ENCODE data around the gene FCHSD1.

GRCh38 chr5:141638771-141639170 lies 12.4 kb downstream of the FCHSD1 start:
- TF ChIP-seq RAD21 (IDR thresholded peaks at IDR 0.05; ENCODE audit: low read length), result no peak
- TF ChIP-seq, protein P1, sequence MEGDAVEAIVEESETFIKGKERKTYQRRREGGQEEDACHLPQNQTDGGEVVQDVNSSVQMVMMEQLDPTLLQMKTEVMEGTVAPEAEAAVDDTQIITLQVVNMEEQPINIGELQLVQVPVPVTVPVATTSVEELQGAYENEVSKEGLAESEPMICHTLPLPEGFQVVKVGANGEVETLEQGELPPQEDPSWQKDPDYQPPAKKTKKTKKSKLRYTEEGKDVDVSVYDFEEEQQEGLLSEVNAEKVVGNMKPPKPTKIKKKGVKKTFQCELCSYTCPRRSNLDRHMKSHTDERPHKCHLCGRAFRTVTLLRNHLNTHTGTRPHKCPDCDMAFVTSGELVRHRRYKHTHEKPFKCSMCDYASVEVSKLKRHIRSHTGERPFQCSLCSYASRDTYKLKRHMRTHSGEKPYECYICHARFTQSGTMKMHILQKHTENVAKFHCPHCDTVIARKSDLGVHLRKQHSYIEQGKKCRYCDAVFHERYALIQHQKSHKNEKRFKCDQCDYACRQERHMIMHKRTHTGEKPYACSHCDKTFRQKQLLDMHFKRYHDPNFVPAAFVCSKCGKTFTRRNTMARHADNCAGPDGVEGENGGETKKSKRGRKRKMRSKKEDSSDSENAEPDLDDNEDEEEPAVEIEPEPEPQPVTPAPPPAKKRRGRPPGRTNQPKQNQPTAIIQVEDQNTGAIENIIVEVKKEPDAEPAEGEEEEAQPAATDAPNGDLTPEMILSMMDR (IDR thresholded peaks at IDR 0.05), result no peak
